ENCODE data around the gene HEXA. TPM values are rescaled to one million over a fixed set of nuclear protein-coding genes. Genes with fewer than 3 reads are reported as not detected.

Gene HEXA
- total RNA-seq, 2 donors from 2014 or later = 79.5 to 89.8 TPM

- Histone ChIP-seq H3K9me3 (no peaks in the 10 kb centered on the region), H3K4me1 (ENCODE audit: control insufficient read depth in 1 of 2, low read depth in 2 of 2) (peaks cover 4 to 7% of the 10 kb centered on the region in 2 donors), H3K4me3 (no peak overlapping the region), H3K27me3 (replicated peaks; ENCODE audit: insufficient read depth) (no peaks in the 10 kb centered on the region), H3K36me3 (no peaks in the 10 kb centered on the region), H3K27ac (no peak overlapping the region)
- ATAC-seq (ENCODE audit: insufficient number of reproducible peaks, low FRiP score, low read depth) (no peak), DNase-seq (ENCODE audit: low spot score) (no peak)
- TF ChIP-seq, protein P1, sequence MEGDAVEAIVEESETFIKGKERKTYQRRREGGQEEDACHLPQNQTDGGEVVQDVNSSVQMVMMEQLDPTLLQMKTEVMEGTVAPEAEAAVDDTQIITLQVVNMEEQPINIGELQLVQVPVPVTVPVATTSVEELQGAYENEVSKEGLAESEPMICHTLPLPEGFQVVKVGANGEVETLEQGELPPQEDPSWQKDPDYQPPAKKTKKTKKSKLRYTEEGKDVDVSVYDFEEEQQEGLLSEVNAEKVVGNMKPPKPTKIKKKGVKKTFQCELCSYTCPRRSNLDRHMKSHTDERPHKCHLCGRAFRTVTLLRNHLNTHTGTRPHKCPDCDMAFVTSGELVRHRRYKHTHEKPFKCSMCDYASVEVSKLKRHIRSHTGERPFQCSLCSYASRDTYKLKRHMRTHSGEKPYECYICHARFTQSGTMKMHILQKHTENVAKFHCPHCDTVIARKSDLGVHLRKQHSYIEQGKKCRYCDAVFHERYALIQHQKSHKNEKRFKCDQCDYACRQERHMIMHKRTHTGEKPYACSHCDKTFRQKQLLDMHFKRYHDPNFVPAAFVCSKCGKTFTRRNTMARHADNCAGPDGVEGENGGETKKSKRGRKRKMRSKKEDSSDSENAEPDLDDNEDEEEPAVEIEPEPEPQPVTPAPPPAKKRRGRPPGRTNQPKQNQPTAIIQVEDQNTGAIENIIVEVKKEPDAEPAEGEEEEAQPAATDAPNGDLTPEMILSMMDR (IDR thresholded peaks at IDR 0.05) = no peak
Measured at GRCh38 chr15:72318408-72318942, 57.3 kb downstream of the HEXA start.

DNA sequence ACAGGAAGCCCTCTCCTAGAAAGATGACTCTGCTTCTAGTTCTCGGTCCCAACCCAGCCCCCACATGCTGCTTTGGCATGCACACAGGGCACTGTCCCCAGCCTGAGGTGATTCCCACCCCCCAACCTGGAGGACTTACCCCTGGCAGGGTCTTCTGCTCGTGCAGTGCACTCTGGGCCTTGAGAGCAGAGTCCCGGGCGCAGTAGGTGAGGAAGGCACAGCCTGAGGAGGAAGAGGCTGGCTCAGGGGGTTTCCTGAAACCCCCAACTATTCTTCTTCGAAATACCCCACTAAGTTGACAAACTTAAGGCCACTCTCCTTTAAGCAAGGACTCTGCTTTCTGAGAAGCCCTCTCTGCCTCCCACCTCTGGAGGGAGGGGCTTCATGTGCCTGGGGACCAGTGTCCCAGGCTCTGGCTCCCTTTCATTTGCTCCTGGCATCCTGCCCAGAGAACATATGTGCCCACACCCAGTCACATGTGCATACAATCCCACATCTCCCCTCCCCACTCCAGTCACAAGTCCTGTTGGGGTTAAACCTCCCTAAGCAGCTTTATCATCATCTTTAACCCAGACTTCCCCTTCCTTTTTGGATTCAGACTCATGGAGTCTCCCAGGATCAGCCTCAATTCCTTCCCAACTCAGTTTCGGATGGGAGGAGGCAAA, 60.0 kb downstream of the HEXA start:
- Histone ChIP-seq H3K27me3 (replicated peaks; ENCODE audit: insufficient read depth) (no peaks in the 10 kb centered on the region), H3K4me3 (no peak overlapping the region), H3K36me3 (no peaks in the 10 kb centered on the region), H3K4me1 (ENCODE audit: control insufficient read depth in 1 of 2, low read depth in 2 of 2) (peaks cover 4 to 7% of the 10 kb centered on the region in 2 donors), H3K27ac (no peak overlapping the region), H3K9me3 (no peaks in the 10 kb centered on the region)
- TF ChIP-seq, protein P1 (IDR thresholded peaks at IDR 0.05) = no peak
- DNase-seq (ENCODE audit: low spot score) = no peak
- no peak for ATAC-seq (ENCODE audit: insufficient number of reproducible peaks, low FRiP score, low read depth)

- ATAC-seq (ENCODE audit: insufficient number of reproducible peaks, low FRiP score, low read depth) = no peak
- no peaks in the 10 kb centered on the region for H3K27me3 ChIP-seq (replicated peaks; ENCODE audit: insufficient read depth)
- no peak overlapping the region for H3K27ac ChIP-seq
- TF ChIP-seq, protein P1 (IDR thresholded peaks at IDR 0.05) = no peak
- no peaks in the 10 kb centered on the region for H3K9me3 ChIP-seq
- no peaks in the 10 kb centered on the region for H3K4me1 ChIP-seq (ENCODE audit: control insufficient read depth in 1 of 2, low read depth in 2 of 2)
- no peaks in the 10 kb centered on the region for H3K36me3 ChIP-seq
- no peak overlapping the region for H3K4me3 ChIP-seq
- DNase-seq (ENCODE audit: low spot score) = no peak
Measured at GRCh38 chr15:72313881-72314280, 61.9 kb downstream of the HEXA start.

DNA sequence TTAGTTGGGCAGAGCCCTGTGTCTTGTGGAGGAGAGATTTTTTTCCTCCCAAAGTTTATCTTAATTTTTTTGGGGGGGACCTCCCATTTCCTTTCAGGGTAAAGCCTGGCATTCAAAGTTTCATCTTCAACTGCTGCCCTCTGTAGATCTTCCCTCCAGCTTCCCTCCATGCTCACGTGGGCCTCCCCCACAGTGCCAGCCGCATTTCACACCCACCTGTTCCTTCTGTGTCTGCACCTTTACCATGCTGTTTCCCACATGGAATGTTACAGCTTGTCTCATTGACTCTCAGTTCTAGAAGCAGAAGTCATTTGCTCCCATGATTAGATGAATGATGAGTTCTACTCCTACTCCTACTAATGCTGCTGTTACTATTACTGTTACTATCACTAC, 62.4 kb downstream of the HEXA start:
- H3K4me3 ChIP-seq = no peak overlapping the region
- H3K9me3 ChIP-seq = no peaks in the 10 kb centered on the region
- no peaks in the 10 kb centered on the region for H3K4me1 ChIP-seq (ENCODE audit: control insufficient read depth in 1 of 2, low read depth in 2 of 2)
- TF ChIP-seq, protein P1 (IDR thresholded peaks at IDR 0.05) = no peak
- ATAC-seq (ENCODE audit: insufficient number of reproducible peaks, low FRiP score, low read depth) (no peak), DNase-seq (ENCODE audit: low spot score) (no peak)
- H3K36me3 ChIP-seq = no peaks in the 10 kb centered on the region
- H3K27me3 ChIP-seq (replicated peaks; ENCODE audit: insufficient read depth) = no peaks in the 10 kb centered on the region
- no peak overlapping the region for H3K27ac ChIP-seq

DNA sequence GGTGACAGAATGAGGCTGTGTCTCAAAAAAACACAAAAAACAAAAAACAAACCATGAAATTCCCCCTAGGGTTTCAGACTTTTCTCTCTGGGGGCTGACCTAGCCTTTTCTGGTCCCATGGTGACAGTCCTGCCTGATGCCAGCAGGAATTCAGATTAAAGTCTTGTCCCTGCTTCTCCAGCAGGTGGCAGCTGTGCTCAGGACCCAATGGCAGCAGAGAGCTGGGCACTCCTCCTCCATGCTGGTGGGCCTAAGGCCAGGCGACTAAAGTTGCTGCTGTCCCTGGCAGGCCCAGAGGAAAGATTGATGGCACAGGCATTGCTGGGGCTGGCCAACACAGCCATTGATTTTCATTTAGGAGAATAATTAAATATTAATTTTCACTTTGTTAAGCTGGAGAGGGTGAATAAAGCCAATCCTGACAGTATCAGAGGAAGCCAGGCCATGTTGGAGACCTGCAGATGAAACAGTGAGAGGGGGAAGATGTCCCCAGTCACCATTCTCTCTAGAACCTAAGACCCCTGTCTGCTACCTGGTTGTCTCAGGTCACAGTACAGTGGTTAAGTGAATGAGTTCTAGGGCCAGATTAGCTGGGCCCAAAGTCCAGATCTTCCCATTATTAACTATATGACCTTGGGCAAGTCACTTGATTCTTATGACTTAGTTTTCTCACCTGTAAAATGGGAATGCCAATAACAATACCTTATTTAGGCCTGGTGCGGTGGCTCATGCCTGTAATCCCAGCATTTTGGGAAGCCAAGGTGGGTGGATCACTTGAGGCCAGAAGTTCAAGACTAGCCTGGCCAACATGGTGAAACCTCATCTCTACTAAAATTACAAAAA, 63.0 kb downstream of the HEXA start:
- ATAC-seq (ENCODE audit: insufficient number of reproducible peaks, low FRiP score, low read depth) (no peak), DNase-seq (ENCODE audit: low spot score) (no peak)
- H3K27me3 ChIP-seq (replicated peaks; ENCODE audit: insufficient read depth) = no peaks in the 10 kb centered on the region
- H3K9me3 ChIP-seq = no peaks in the 10 kb centered on the region
- no peaks in the 10 kb centered on the region for H3K4me1 ChIP-seq (ENCODE audit: control insufficient read depth in 1 of 2, low read depth in 2 of 2)
- TF ChIP-seq, protein P1 (IDR thresholded peaks at IDR 0.05) = peak; percentile 45
- H3K4me3 ChIP-seq = no peak overlapping the region
- H3K36me3 ChIP-seq = no peaks in the 10 kb centered on the region
- H3K27ac ChIP-seq = no peak overlapping the region
